K562 (cell line): ENCODE measurements around the gene PAH. TPM values are rescaled to one million over a fixed set of nuclear protein-coding genes. Genes with fewer than 3 reads are reported as not detected.

Source experiments
- ATAC-seq: fragments of 200-7000 bp; cut with Tn5 transposase; 3 replicates; pipeline ENCODE4 v1.9.1; 2020; ENCODE audit warnings: moderate library complexity
- BruUV-seq: library from RNA; stranded (reverse); fragments of 400-500 nt; replicated peaks from 2 replicates; lab custom pipeline; 2021; lab: Mats Ljungman, UMichigan
- CTCF ChIA-PET: fragments of 300-600 bp; formaldehyde crosslinking; extraction: SDS; loops from one replicate; lab custom pipeline; 2021; ENCODE audit warnings: low intra/inter-chr PET ratio; lab: Yijun Ruan, JAX
- POLR2A ChIA-PET: fragments of 300-600, 350-650 bp; sonication (Branson Sonifier 250); formaldehyde crosslinking; extraction: SDS; loops from one replicate; lab custom pipeline; 2021; ENCODE audit warnings: antibody characterized with exemption, inconsistent platforms; lab: Yijun Ruan, JAX
- DNase-seq, 4 experiments: peaks; one replicate each; pipeline versions ENCODE4 v3.0.0 to v3.0.0-alpha.2; 2011 to 2018; ENCODE audit warnings: low spot score in 3 of 4, mixed read lengths in 3 of 4; ENCODE audit errors: extremely low read depth in 1 of 4
- FAIRE-seq: peaks from 2 replicates; lab custom pipeline; 2011; peaks lifted over from hg19 to GRCh38; lab: Jason Lieb, UNC
- H2AFZ ChIP-seq: 2 replicates; pipeline ENCODE4 v1.6.0; 2011; ENCODE audit warnings: low read depth, low read length, control low read depth, inconsistent platforms
- H3K27ac ChIP-seq: fragments of 200-600 bp; 3 replicates; pipeline ENCODE4 v1.8.0; 2011; ENCODE audit warnings: low read depth, mild to moderate bottlenecking, control low read depth, inconsistent platforms, low read length, moderate library complexity, mixed read lengths; ENCODE audit errors: extremely low read depth
- H3K27me3 ChIP-seq, 2 experiments: fragments of 300-600 bp in 1 of 2; 2 replicates in 1 of 2; 3 replicates in 1 of 2; pipeline versions ENCODE4 v1.6.0 to v1.8.0; 2011; ENCODE audit warnings: inconsistent platforms in 2 of 2, low read length in 2 of 2, mild to moderate bottlenecking in 1 of 2, mixed read lengths in 1 of 2, moderate library complexity in 1 of 2; ENCODE audit not compliant: control insufficient read depth in 2 of 2, insufficient read depth in 2 of 2
- H3K36me3 ChIP-seq: fragments of 300-600 bp; 3 replicates; pipeline ENCODE4 v1.8.0; 2011; ENCODE audit warnings: mild to moderate bottlenecking, low read length, inconsistent platforms; ENCODE audit not compliant: control insufficient read depth, insufficient read depth
- H3K4me1 ChIP-seq, 2 experiments: fragments of 200-600 bp in 1 of 2; replicated peaks in 1 of 2; 2 replicates in 1 of 2; 3 replicates in 1 of 2; pipeline versions ENCODE4 v1.5.1 to v1.8.0; 2011; ENCODE audit warnings: inconsistent platforms in 2 of 2, low read length in 2 of 2, mild to moderate bottlenecking in 1 of 2, mixed read lengths in 1 of 2, moderate library complexity in 1 of 2; ENCODE audit not compliant: control insufficient read depth in 2 of 2, insufficient read depth in 2 of 2
- H3K4me2 ChIP-seq: 2 replicates; pipeline ENCODE4 v1.6.1; 2011; ENCODE audit warnings: low read length, control low read depth, inconsistent platforms, mixed read lengths; ENCODE audit not compliant: insufficient read depth
- H3K4me3 ChIP-seq: fragments of 200-600 bp; sonication (generic), shearing (Covaris generic); 2 replicates; pipeline ENCODE4 v1.5.1; 2016; ENCODE audit warnings: control low read depth, inconsistent platforms
- H3K79me2 ChIP-seq: fragments of 200-600 bp; 3 replicates; pipeline ENCODE4 v1.8.0; 2011; ENCODE audit warnings: low read length, inconsistent platforms; ENCODE audit not compliant: control insufficient read depth, insufficient read depth
- H3K9ac ChIP-seq, 2 experiments: 2 replicates each; pipeline versions ENCODE4 v1.6.0 to v1.6.1; 2011; ENCODE audit warnings: low read depth in 2 of 2, low read length in 2 of 2, control low read depth in 1 of 2, inconsistent platforms in 1 of 2, mild to moderate bottlenecking in 1 of 2, mixed read lengths in 1 of 2; ENCODE audit not compliant: insufficient read depth in 1 of 2
- H3K9me1 ChIP-seq: one replicate; pipeline ENCODE4 v1.6.0; 2011; ENCODE audit warnings: inconsistent platforms, mild to moderate bottlenecking, low read length, moderate library complexity; ENCODE audit not compliant: control insufficient read depth, insufficient read depth
- H3K9me3 ChIP-seq: replicated peaks from 2 replicates; pipeline ENCODE4 v1.5.1; 2011; ENCODE audit warnings: low read depth, low read length, inconsistent platforms; ENCODE audit not compliant: control insufficient read depth, insufficient read depth
- H4K20me1 ChIP-seq: replicated peaks from 2 replicates; pipeline ENCODE4 v1.6.1; 2011; ENCODE audit warnings: low read length, inconsistent platforms, mixed read lengths; ENCODE audit not compliant: control insufficient read depth, insufficient read depth
- BHLHE40 ChIP-seq: IDR thresholded peaks from 2 replicates; pipeline ENCODE4 v1.6.1; 2011; ENCODE audit warnings: low read length, improper control_type of control experiment
- EP300 ChIP-seq: IDR thresholded peaks from 2 replicates; pipeline ENCODE4 v1.6.1; 2012; ENCODE audit warnings: low read length, improper control_type of control experiment
- NCOA1 ChIP-seq: fragments of 450-650 bp; IDR thresholded peaks from 2 replicates; pipeline ENCODE4 v1.6.1; 2016; ENCODE audit warnings: low read depth
- PHB2 ChIP-seq: fragments of 450-650 bp; IDR thresholded peaks from 2 replicates; pipeline ENCODE4 v1.6.1; 2017; ENCODE audit warnings: low read depth
- RFX5 ChIP-seq: IDR thresholded peaks from 2 replicates; pipeline ENCODE4 v1.6.1; 2011; ENCODE audit warnings: low read depth, mild to moderate bottlenecking, improper control_type of control experiment, low read length
- SIN3B ChIP-seq: fragments of 450-650 bp; IDR thresholded peaks from 2 replicates; pipeline ENCODE4 v1.6.1; 2017; ENCODE audit warnings: low read depth, mild to moderate bottlenecking, moderate library complexity
- ZNF274 ChIP-seq: IDR thresholded peaks from 2 replicates; pipeline ENCODE4 v1.6.1; 2011; ENCODE audit warnings: low read depth, mild to moderate bottlenecking, low read length, moderate library complexity, borderline replicate concordance
- WGBS: fragments of 100-300 bp; shearing (Covaris generic); methylation state at CpG from one replicate; pipeline ENCODE4 v1.1.6; 2016; ENCODE audit warnings: low coverage, mixed read lengths; ENCODE audit not compliant: insufficient coverage; ENCODE audit errors: missing lambda C conversion rate; 5-methylcytosine and 5-hydroxymethylcytosine counted together
- in situ Hi-C: fragments of 300-500 bp; cut with MboI; formaldehyde crosslinking; loops from 4 replicates; pipeline ENCODE4 v1.15.0; 2018; ENCODE audit warnings: inconsistent platforms, mixed read lengths
- intact Hi-C: fragments of 100-400 bp; cut with micrococcal nuclease; formaldehyde crosslinking; loops from 2 replicates; pipeline ENCODE4 v1.14.2; 2022
- polyA plus RNA-seq, 8 experiments: library from polyadenylated mRNA; depleted of rRNA in 4 of 8; stranded (reverse) in 5 of 8; unstranded in 3 of 8; fragments of >200 nt; fragmentation: Nextera tagmentation in 2 of 8; fragmentation: Illumina TruSeq in 1 of 8; extraction: Ambion mirVana in 2 of 8; extraction: Trizol in 1 of 8; gene quantifications; 2 replicates each; pipeline versions ENCODE4 v1.2.1 to v1.2.3, GENCODE V29; 2011 to 2014; ENCODE audit warnings: inconsistent platforms in 1 of 8, missing spikeins in 1 of 8
- total RNA-seq, 7 experiments: library from RNA; depleted of rRNA in 6 of 7; stranded (reverse); fragments of >200 nt in 6 of 7; fragmentation: Illumina TruSeq in 2 of 7; extraction: Trizol in 2 of 7; gene quantifications; 2 replicates each; pipeline versions ENCODE4 v1.2.1 to v1.2.3, GENCODE V29; 2011 to 2021; ENCODE audit warnings: low replicate concordance in 1 of 7
- TF ChIP-seq, protein P1 (sequence below): fragments of 450-650 bp; formaldehyde crosslinking; IDR thresholded peaks from 2 replicates; pipeline ENCODE4 v1.4.0; 2020; ENCODE audit warnings: mild to moderate bottlenecking, mixed read lengths
- TF ChIP-seq, protein P2 (sequence below): fragments of 450-650 bp; formaldehyde crosslinking; IDR thresholded peaks from 2 replicates; pipeline ENCODE4 v1.4.0; 2020; ENCODE audit warnings: mild to moderate bottlenecking
- TF ChIP-seq, protein P3 (sequence below): fragments of 450-650 bp; IDR thresholded peaks from 2 replicates; pipeline ENCODE4 v1.6.1; 2016; ENCODE audit warnings: borderline replicate concordance
- TF ChIP-seq, protein P4 (sequence below): sonication (generic); formaldehyde crosslinking; IDR thresholded peaks from 2 replicates; pipeline ENCODE4 v1.8.1; 2022; ENCODE audit warnings: missing genetic modification reagents
- TF ChIP-seq, protein P5 (sequence below): fragments of 250-450 bp; sonication (Bioruptor Pico); IDR thresholded peaks from 2 replicates; pipeline ENCODE4 v1.4.0; 2020; ENCODE audit warnings: mild to moderate bottlenecking
- TF ChIP-seq, protein P6 (sequence below): IDR thresholded peaks from 2 replicates; pipeline ENCODE4 v1.6.1; 2011; ENCODE audit warnings: borderline replicate concordance, low read depth, mild to moderate bottlenecking, moderate library complexity, low read length; ENCODE audit not compliant: insufficient read depth, poor library complexity, severe bottlenecking

PAH gene
- total and polyA plus RNA-seq, 9 of the 15 experiments (the other 6 are each of a cell fraction or from before 2014, with no cell fraction given) = 0.13 to 0.75 (median 0.69) TPM; not detected in 6

DNA sequence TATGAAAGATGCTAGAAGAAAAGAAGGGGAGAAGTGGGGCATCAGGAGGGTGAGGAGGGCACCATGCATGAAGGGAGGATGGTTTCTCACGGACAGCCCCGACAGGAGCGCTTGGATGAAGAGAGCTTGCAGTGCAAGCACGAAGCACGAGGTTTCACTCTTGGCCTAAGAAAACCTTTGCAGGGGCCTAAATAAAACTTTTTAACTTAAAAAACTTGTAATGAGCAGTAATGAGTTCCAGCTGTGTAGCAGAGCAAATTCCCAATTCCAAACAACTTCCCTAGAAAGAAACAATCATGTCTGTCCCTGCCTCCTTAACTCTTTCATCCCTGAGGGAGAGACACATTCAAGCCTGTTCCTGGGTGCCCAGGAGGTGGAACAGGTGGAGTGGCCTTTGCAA, 119.5 kb downstream of the PAH start:
- no peak overlapping the region for H3K4me2 ChIP-seq
- peaks cover 0 to 10% of the 10 kb centered on the region in 2 experiments; a peak in 1 of 5 replicates for H3K27me3 ChIP-seq
- ChIA-PET POLR2A (no interaction called here), CTCF (no interaction called here)
- no peak overlapping the region for H3K4me3 ChIP-seq
- H3K79me2 ChIP-seq = no peaks in the 10 kb centered on the region
- DNase-seq (no peak), FAIRE-seq (no peak), ATAC-seq (no peak)
- intact Hi-C loops = no loop called here
- no peak overlapping the region for H3K27ac ChIP-seq
- WGBS = 5% methylated on average over 5 of the region's 5 CpGs
- BruUV-seq = no TSS peak
- H3K9me1 ChIP-seq = no peaks in the 10 kb centered on the region
- no peaks in the 10 kb centered on the region for H3K36me3 ChIP-seq
- H3K9ac ChIP-seq = no peak overlapping the region
- H4K20me1 ChIP-seq = no peaks in the 10 kb centered on the region; the same call in 1 of the 2 replicates
- H3K9me3 ChIP-seq = no peaks in the 10 kb centered on the region
- no peak overlapping the region for H2AFZ ChIP-seq
- no peaks in the 10 kb centered on the region; a peak in 1 of 5 replicates for H3K4me1 ChIP-seq
- in situ Hi-C loops = no loop called here
- TF ChIP-seq SIN3B (no peak), BHLHE40 (no peak), ZNF274 (no peak), PHB2 (no peak), RFX5 (no peak), NCOA1 (no peak), EP300 (no peak)
- TF ChIP-seq, protein P1, sequence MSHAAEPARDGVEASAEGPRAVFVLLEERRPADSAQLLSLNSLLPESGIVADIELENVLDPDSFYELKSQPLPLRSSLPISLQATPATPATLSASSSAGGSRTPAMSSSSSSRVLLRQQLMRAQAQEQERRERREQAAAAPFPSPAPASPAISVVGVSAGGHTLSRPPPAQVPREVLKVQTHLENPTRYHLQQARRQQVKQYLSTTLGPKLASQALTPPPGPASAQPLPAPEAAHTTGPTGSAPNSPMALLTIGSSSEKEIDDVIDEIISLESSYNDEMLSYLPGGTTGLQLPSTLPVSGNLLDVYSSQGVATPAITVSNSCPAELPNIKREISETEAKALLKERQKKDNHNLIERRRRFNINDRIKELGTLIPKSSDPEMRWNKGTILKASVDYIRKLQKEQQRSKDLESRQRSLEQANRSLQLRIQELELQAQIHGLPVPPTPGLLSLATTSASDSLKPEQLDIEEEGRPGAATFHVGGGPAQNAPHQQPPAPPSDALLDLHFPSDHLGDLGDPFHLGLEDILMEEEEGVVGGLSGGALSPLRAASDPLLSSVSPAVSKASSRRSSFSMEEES (CRISPR knock-in tag) = no peak
- TF ChIP-seq, protein P2, sequence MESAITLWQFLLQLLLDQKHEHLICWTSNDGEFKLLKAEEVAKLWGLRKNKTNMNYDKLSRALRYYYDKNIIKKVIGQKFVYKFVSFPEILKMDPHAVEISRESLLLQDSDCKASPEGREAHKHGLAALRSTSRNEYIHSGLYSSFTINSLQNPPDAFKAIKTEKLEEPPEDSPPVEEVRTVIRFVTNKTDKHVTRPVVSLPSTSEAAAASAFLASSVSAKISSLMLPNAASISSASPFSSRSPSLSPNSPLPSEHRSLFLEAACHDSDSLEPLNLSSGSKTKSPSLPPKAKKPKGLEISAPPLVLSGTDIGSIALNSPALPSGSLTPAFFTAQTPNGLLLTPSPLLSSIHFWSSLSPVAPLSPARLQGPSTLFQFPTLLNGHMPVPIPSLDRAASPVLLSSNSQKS = no peak
- TF ChIP-seq, protein P3, sequence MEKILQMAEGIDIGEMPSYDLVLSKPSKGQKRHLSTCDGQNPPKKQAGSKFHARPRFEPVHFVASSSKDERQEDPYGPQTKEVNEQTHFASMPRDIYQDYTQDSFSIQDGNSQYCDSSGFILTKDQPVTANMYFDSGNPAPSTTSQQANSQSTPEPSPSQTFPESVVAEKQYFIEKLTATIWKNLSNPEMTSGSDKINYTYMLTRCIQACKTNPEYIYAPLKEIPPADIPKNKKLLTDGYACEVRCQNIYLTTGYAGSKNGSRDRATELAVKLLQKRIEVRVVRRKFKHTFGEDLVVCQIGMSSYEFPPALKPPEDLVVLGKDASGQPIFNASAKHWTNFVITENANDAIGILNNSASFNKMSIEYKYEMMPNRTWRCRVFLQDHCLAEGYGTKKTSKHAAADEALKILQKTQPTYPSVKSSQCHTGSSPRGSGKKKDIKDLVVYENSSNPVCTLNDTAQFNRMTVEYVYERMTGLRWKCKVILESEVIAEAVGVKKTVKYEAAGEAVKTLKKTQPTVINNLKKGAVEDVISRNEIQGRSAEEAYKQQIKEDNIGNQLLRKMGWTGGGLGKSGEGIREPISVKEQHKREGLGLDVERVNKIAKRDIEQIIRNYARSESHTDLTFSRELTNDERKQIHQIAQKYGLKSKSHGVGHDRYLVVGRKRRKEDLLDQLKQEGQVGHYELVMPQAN = no peak
- TF ChIP-seq, protein P4, sequence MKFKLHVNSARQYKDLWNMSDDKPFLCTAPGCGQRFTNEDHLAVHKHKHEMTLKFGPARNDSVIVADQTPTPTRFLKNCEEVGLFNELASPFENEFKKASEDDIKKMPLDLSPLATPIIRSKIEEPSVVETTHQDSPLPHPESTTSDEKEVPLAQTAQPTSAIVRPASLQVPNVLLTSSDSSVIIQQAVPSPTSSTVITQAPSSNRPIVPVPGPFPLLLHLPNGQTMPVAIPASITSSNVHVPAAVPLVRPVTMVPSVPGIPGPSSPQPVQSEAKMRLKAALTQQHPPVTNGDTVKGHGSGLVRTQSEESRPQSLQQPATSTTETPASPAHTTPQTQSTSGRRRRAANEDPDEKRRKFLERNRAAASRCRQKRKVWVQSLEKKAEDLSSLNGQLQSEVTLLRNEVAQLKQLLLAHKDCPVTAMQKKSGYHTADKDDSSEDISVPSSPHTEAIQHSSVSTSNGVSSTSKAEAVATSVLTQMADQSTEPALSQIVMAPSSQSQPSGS (CRISPR knock-in tag) = no peak
- TF ChIP-seq, protein P5, sequence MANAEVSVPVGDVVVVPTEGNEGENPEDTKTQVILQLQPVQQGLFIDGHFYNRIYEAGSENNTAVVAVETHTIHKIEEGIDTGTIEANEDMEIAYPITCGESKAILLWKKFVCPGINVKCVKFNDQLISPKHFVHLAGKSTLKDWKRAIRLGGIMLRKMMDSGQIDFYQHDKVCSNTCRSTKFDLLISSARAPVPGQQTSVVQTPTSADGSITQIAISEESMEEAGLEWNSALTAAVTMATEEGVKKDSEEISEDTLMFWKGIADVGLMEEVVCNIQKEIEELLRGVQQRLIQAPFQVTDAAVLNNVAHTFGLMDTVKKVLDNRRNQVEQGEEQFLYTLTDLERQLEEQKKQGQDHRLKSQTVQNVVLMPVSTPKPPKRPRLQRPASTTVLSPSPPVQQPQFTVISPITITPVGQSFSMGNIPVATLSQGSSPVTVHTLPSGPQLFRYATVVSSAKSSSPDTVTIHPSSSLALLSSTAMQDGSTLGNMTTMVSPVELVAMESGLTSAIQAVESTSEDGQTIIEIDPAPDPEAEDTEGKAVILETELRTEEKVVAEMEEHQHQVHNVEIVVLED (CRISPR knock-in tag) = no peak
- TF ChIP-seq, protein P6, sequence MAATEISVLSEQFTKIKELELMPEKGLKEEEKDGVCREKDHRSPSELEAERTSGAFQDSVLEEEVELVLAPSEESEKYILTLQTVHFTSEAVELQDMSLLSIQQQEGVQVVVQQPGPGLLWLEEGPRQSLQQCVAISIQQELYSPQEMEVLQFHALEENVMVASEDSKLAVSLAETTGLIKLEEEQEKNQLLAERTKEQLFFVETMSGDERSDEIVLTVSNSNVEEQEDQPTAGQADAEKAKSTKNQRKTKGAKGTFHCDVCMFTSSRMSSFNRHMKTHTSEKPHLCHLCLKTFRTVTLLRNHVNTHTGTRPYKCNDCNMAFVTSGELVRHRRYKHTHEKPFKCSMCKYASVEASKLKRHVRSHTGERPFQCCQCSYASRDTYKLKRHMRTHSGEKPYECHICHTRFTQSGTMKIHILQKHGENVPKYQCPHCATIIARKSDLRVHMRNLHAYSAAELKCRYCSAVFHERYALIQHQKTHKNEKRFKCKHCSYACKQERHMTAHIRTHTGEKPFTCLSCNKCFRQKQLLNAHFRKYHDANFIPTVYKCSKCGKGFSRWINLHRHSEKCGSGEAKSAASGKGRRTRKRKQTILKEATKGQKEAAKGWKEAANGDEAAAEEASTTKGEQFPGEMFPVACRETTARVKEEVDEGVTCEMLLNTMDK = no peak
